Vagina (tissue), 2 donors: ENCODE measurements around the gene CMIP. TPM values are rescaled to one million over a fixed set of nuclear protein-coding genes. Genes with fewer than 3 reads are reported as not detected.

ENCODE experiments used
- DNase-seq, 2 donors: peaks; one replicate each; pipeline ENCODE4 v3.0.0-alpha.2; 2017; ENCODE audit errors: extremely low spot score in 2 of 2
- H3K27ac ChIP-seq: fragments of 200-600 bp; sonication (generic); one replicate; pipeline ENCODE4 v1.5.1; 2019
- H3K27me3 ChIP-seq: fragments of 200-600 bp; sonication (generic); one replicate; pipeline ENCODE4 v1.5.1; 2019
- H3K36me3 ChIP-seq, 2 donors: fragments of 200-600 bp; sonication (generic); one replicate each; pipeline ENCODE4 v1.5.1; 2017 to 2019
- H3K4me1 ChIP-seq: fragments of 200-600 bp; sonication (generic); one replicate; pipeline ENCODE4 v1.5.1; 2019
- H3K4me3 ChIP-seq, 2 donors: fragments of 200-600 bp; sonication (generic); 1 replicate in 1 of 2; 2 replicates in 1 of 2; pipeline ENCODE4 v1.5.1; 2016 to 2019
- H3K9me3 ChIP-seq: fragments of 200-600 bp; sonication (generic); one replicate; pipeline ENCODE4 v1.5.1; 2019
- POLR2A ChIP-seq, 2 donors: fragments of 450-650 bp; IDR thresholded peaks; one replicate each; pipeline ENCODE4 v1.6.1; 2017; ENCODE audit warnings: antibody characterized with exemption in 2 of 2, mild to moderate bottlenecking in 2 of 2, moderate library complexity in 2 of 2
- POLR2AphosphoS5 ChIP-seq, 2 donors: sonication (generic); formaldehyde crosslinking; IDR thresholded peaks; one replicate each; pipeline ENCODE4 v1.9.0; 2017; ENCODE audit warnings: antibody characterized with exemption in 2 of 2, mild to moderate bottlenecking in 2 of 2, low read depth in 1 of 2; ENCODE audit not compliant: insufficient read depth in 1 of 2
- intact Hi-C: fragments of 100-400 bp; cut with DNase I; formaldehyde crosslinking; loops from one replicate; pipeline ENCODE4 v1.15.1; 2023
- total RNA-seq: library from RNA; depleted of rRNA; stranded (reverse); fragments of >200 nt; gene quantifications from one replicate; pipeline ENCODE4 v1.2.3, GENCODE V29; 2016
- TF ChIP-seq, protein P1 (sequence below), 3 experiments: fragments of 450-650 bp in 2 of 3; fragments of 200-600 bp in 1 of 3; sonication (generic) in 1 of 3; IDR thresholded peaks; one replicate each; pipeline ENCODE4 v1.5.1; 2017 to 2019; ENCODE audit warnings: antibody characterized with exemption in 3 of 3, mild to moderate bottlenecking in 2 of 3, moderate library complexity in 2 of 3

The CMIP gene
- total RNA-seq, 1 donor from 2014 or later: 66.3 TPM

DNA sequence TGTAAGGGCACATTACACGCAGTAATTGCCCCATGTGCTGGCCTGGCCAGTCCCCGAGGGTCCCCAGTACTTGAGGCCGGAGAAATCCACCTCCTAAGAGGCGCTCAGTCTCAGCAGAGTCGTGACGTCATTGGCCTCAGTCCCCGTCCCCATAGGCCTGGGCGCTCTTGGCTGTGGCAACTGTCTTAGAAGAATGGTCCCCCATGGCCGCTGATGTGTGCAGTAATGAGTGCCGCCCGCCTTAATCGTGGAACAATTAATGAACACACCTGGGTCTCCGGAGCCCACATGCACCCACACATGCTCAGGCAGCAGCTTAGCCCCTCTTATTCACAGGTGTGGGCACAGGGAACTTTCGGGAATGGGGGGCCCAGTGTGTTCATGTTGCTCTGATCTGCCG is 248.0 kb downstream of the CMIP start:
- Histone ChIP-seq H3K27me3 (no peaks in the 10 kb centered on the region), H3K27ac (peak overlapping the region; percentile 74), H3K4me1 (peaks cover 53% of the 10 kb centered on the region), H3K9me3 (no peaks in the 10 kb centered on the region), H3K36me3 (peaks cover 0 to 34% of the 10 kb centered on the region in 2 donors), H3K4me3 (no peak overlapping the region)
- no peak for DNase-seq
- TF ChIP-seq POLR2A (IDR thresholded peaks at IDR 0.05): no peak
- TF ChIP-seq, protein P1, sequence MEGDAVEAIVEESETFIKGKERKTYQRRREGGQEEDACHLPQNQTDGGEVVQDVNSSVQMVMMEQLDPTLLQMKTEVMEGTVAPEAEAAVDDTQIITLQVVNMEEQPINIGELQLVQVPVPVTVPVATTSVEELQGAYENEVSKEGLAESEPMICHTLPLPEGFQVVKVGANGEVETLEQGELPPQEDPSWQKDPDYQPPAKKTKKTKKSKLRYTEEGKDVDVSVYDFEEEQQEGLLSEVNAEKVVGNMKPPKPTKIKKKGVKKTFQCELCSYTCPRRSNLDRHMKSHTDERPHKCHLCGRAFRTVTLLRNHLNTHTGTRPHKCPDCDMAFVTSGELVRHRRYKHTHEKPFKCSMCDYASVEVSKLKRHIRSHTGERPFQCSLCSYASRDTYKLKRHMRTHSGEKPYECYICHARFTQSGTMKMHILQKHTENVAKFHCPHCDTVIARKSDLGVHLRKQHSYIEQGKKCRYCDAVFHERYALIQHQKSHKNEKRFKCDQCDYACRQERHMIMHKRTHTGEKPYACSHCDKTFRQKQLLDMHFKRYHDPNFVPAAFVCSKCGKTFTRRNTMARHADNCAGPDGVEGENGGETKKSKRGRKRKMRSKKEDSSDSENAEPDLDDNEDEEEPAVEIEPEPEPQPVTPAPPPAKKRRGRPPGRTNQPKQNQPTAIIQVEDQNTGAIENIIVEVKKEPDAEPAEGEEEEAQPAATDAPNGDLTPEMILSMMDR (IDR thresholded peaks at IDR 0.05): no peak
- no peak for TF ChIP-seq POLR2AphosphoS5 (IDR thresholded peaks at IDR 0.05; ENCODE audit: insufficient read depth in 1 of 2, low read depth in 1 of 2)
- intact Hi-C loops: no loop called here

- intact Hi-C loops: no loop called here
- Histone ChIP-seq H3K9me3 (no peaks in the 10 kb centered on the region), H3K4me1 (peaks cover 48% of the 10 kb centered on the region), H3K27ac (peak overlapping the region; percentile 74), H3K4me3 (no peak overlapping the region), H3K27me3 (no peaks in the 10 kb centered on the region), H3K36me3 (peaks cover 0 to 35% of the 10 kb centered on the region in 2 donors)
- TF ChIP-seq, protein P1 (IDR thresholded peaks at IDR 0.05): no peak
- TF ChIP-seq POLR2A (IDR thresholded peaks at IDR 0.05): no peak
- TF ChIP-seq POLR2AphosphoS5 (IDR thresholded peaks at IDR 0.05; ENCODE audit: insufficient read depth in 1 of 2, low read depth in 1 of 2): no peak
- DNase-seq: no peak
Observed at GRCh38 chr16:81693041-81693743, 248.6 kb downstream of the CMIP start.

DNA sequence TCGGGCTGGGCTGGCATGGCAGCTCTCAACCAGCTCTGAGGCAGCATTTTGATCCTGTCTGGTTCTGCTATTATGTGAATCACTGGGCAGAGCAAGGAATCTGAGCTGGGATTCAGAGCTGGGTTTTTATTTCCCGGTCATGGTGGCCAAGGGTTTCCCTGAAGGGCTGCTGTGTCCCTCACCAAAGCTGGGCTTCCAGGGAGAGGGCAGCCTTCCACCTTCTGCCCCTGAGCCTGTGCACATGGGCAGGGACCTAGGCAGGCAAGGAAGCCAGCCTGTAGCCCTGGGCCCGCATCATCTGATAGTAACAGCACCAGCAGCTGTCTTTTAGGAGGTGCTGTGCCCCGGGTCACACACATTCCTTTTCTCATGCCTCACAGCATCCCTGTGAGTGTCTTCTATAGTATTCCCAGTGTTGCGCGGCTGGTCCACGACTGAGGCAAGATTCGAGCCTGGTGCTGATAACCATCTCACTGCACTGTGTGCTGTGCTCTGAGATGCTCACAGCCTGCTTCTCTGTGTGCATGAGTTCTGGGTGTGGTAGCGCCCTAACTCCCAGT is 249.2 kb downstream of the CMIP start:
- no peak for DNase-seq
- Histone ChIP-seq H3K4me1 (peaks cover 46% of the 10 kb centered on the region), H3K27ac (peak overlapping the region; percentile 74), H3K36me3 (peaks cover 0 to 41% of the 10 kb centered on the region in 2 donors), H3K9me3 (no peaks in the 10 kb centered on the region), H3K4me3 (no peak overlapping the region), H3K27me3 (no peaks in the 10 kb centered on the region)
- intact Hi-C loops: no loop called here
- TF ChIP-seq POLR2AphosphoS5 (IDR thresholded peaks at IDR 0.05; ENCODE audit: insufficient read depth in 1 of 2, low read depth in 1 of 2): no peak
- TF ChIP-seq, protein P1 (IDR thresholded peaks at IDR 0.05): no peak
- TF ChIP-seq POLR2A (IDR thresholded peaks at IDR 0.05): no peak

DNA sequence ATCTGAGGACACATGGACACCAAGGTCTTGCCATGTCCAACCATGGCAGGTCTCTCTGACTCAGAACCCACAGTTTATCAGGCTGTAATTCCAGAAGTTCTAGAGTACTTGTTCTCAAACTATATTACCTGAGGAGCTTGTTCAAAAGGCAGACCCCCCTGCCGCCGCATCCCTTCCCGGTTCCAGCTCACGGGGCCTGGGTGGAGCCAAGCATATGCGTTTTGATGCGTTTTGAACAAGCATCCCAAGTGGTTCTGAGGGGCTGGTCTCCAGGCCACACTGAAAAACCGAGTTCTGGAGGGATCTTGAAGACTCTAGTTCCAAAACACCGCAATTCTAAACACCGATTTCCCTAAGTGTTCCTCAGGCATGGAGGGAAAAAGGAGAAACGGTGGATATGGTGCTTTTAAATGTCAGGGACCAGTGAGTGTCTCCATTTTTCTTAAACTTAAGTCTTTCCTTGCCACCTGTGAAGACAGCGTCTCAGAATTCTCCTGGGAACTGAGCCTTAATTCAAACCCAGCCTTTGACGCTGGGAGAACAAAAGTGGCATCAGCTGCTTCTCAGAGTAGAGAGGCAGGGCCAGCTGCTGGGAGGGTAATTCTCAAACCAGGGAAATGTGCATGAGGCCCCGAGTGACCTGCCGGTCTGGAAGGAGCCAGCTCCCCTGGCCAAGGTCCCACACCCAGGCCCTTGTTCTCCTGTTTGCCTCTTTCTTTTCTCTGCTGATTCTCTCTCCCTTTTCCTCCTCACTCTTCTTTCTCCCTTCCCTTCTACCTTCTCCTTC is 250.1 kb downstream of the CMIP start:
- TF ChIP-seq POLR2AphosphoS5 (IDR thresholded peaks at IDR 0.05; ENCODE audit: insufficient read depth in 1 of 2, low read depth in 1 of 2): no peak
- TF ChIP-seq, protein P1 (IDR thresholded peaks at IDR 0.05): no peak
- TF ChIP-seq POLR2A (IDR thresholded peaks at IDR 0.05): no peak
- H3K36me3 ChIP-seq: peaks cover 0 to 45% of the 10 kb centered on the region in 2 donors

More for the DNA sequence above, 250.1 kb downstream of the CMIP start:
- DNase-seq: no peak
- H3K4me3 ChIP-seq: no peak overlapping the region
- no peaks in the 10 kb centered on the region for H3K9me3 ChIP-seq
- peaks cover 46% of the 10 kb centered on the region for H3K4me1 ChIP-seq
- intact Hi-C loops: no loop called here
- no peaks in the 10 kb centered on the region for H3K27me3 ChIP-seq
- peak overlapping the region; percentile 74 for H3K27ac ChIP-seq
